GM12872 (cell line): ENCODE measurements around the gene PLPPR3.

Source experiments
- TF ChIP-seq, protein P1 (sequence below): IDR thresholded peaks from 3 replicates; pipeline ENCODE4 v1.5.1; 2011; ENCODE audit warnings: low read depth, mild to moderate bottlenecking, low read length, moderate library complexity; ENCODE audit not compliant: insufficient read depth

PLPPR3 gene

DNA sequence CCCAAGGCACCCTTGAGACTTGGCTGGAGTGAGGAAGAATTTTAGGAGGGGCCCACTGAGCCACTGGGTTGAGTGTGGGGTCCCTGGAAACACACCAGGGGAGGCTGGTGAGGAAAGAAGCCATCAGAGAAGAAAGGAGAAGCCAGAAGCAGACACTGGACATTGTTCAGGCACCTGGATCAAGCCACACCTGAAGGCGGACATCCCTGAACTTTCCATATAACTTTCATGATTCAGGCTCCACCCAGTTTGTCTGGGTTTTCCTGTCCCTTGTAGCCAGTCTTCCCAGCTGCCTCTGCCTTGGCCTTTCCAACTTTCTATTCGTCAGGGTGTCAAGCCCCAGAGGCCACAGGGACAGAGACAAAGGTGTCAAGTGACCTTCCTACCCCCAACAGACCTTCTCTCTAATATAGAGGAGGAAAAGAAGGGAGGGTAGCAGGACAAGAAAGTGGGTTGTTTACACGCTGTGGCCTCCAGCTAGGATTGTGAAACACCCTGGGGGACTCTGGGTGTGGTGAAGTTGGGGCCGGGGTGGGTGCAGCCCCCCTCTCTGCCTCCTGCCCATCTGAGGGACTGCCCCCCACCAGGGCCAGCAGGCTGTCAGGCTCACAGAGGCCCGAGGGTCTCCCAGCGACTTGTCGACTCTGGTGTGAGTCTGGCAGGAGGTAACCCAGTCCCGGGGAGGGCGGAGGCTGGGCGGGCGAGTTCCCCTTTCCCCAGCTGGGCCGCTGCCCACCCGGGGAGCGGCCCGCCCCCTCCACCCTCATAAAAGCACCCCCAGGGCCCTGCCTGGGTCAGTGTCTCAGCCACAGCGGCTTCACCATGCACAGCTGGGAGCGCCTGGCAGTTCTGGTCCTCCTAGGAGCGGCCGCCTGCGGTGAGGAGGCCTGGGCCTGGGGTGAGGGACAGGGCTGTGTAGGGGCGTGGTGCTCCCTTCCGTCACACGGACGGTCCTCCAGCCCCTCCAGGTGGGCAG, 37.4 kb upstream of the PLPPR3 start, which contains the start of gene CFD:
CFD (plus strand) TSS at position 797 of the 976 bp plus-strand sequence; CDS start at position 823, 26 bp downstream.
- TF ChIP-seq, protein P1, sequence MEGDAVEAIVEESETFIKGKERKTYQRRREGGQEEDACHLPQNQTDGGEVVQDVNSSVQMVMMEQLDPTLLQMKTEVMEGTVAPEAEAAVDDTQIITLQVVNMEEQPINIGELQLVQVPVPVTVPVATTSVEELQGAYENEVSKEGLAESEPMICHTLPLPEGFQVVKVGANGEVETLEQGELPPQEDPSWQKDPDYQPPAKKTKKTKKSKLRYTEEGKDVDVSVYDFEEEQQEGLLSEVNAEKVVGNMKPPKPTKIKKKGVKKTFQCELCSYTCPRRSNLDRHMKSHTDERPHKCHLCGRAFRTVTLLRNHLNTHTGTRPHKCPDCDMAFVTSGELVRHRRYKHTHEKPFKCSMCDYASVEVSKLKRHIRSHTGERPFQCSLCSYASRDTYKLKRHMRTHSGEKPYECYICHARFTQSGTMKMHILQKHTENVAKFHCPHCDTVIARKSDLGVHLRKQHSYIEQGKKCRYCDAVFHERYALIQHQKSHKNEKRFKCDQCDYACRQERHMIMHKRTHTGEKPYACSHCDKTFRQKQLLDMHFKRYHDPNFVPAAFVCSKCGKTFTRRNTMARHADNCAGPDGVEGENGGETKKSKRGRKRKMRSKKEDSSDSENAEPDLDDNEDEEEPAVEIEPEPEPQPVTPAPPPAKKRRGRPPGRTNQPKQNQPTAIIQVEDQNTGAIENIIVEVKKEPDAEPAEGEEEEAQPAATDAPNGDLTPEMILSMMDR: no peak

DNA sequence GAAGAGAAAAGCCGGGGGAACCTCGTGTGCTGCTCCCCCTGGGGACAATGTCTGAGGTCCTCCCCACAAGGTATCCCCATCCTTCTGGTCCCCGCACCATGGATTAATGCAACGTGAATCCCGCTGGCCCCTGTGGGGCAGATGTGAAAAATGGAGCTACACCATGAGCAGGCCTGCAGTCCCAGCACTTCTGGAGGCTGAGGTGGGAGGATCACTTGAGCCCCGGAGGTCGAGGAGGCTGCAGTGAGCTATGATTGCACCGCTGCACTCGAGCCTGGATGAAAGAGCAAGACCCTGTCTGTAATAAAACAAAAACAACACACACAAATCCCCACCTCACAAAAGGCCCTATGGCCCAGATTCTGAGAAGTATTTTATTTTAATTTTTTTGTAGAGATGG, 36.5 kb upstream of the PLPPR3 start:
- TF ChIP-seq, protein P1: no peak

DNA sequence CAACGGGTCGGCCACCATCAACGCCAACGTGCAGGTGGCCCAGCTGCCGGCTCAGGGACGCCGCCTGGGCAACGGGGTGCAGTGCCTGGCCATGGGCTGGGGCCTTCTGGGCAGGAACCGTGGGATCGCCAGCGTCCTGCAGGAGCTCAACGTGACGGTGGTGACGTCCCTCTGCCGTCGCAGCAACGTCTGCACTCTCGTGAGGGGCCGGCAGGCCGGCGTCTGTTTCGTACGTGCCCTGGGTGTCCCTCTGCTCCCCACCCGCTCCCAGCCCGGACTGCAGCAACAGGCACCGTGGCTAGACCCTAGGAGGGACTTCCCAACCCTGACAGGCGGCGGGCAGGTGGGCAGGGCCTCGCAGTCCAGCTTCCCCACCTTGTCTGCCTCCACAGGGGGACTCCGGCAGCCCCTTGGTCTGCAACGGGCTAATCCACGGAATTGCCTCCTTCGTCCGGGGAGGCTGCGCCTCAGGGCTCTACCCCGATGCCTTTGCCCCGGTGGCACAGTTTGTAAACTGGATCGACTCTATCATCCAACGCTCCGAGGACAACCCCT, 33.9 kb upstream of the PLPPR3 start:
- TF ChIP-seq, protein P1: no peak

DNA sequence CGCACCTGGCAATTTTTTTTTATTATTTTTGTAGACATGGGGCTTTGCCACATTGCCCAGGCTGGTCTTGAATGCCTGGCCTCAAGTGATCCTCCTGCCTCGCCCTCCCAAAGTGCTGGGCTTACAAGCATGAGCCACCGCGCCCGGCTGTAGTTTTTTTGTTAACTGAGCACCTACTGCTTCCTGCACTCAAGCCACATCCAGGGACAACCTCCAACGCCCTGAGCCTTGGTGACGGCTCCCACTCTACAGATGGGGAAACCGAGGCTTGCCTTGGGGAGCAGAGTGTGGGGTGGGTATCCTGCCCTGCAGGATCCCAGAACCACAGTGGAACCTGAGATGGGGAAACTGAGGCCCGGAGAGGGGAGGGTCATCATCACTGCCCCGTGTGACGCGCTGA, 33.4 kb upstream of the PLPPR3 start:
- TF ChIP-seq, protein P1: no peak

DNA sequence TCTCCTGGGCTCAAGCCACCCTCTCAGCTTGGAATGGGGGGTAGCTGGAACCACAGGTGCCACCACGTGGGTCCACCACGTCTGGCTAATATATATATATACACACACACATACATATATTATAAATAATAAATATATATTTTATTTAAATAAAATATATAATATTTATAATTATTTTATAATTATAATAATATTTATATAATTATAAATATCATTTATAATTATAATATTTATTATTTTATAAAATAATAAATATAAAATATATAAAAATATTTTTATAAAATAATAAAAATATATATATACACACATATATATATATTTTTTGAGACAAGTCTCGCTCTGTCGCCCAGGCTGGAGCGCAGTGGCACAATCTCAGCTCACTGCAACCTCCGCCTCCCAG, 32.8 kb upstream of the PLPPR3 start:
- TF ChIP-seq, protein P1: no peak

DNA sequence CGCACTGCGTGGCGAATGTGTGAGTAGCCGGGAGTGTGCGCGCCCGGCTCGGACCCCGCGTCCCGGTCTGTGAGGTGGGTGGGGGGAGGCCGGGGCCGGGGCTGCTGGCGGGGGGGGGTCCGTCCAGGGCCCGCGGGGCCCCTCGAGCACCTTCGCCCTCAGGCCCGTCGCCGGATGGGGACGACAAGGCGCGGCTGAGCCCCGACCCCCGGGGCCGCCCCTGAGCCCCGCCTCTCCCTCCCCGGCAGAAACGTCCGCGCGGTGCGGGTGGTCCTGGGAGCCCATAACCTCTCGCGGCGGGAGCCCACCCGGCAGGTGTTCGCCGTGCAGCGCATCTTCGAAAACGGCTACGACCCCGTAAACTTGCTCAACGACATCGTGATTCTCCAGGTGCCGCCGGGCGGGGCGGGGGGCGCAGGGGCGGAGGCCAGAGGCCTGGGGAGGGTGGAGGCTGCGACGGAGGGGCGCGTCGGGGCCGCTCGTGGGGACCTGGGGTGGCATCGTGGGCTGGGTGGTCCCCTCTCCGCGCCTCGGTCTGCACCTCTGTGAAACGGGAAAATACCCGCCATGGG, 31.3 kb upstream of the PLPPR3 start:
- TF ChIP-seq, protein P1: no peak
